Right lobe of liver (tissue), 4 donors: ENCODE data around the gene C1QTNF2.

Source experiments
- POLR2A ChIP-seq: fragments of 450-650 bp; IDR thresholded peaks from one replicate; pipeline ENCODE4 v1.6.1; 2017; ENCODE audit warnings: antibody characterized with exemption, mild to moderate bottlenecking
- TF ChIP-seq, protein P1 (sequence below), 4 donors: fragments of 200-600 bp in 3 of 4; fragments of 450-650 bp in 1 of 4; IDR thresholded peaks; one replicate each; pipeline versions ENCODE4 v1.5.1 to v1.8.0; 2016 to 2022; ENCODE audit warnings: antibody characterized with exemption in 4 of 4, mild to moderate bottlenecking in 2 of 4
- donor health status: DM: no; HTN: no; CAD: no.
- donor health status: DM: no; HTN: no; CAD: no.
- donor health status: DM: no; HTN: yes; CAD: no.

- TF ChIP-seq, protein P1, sequence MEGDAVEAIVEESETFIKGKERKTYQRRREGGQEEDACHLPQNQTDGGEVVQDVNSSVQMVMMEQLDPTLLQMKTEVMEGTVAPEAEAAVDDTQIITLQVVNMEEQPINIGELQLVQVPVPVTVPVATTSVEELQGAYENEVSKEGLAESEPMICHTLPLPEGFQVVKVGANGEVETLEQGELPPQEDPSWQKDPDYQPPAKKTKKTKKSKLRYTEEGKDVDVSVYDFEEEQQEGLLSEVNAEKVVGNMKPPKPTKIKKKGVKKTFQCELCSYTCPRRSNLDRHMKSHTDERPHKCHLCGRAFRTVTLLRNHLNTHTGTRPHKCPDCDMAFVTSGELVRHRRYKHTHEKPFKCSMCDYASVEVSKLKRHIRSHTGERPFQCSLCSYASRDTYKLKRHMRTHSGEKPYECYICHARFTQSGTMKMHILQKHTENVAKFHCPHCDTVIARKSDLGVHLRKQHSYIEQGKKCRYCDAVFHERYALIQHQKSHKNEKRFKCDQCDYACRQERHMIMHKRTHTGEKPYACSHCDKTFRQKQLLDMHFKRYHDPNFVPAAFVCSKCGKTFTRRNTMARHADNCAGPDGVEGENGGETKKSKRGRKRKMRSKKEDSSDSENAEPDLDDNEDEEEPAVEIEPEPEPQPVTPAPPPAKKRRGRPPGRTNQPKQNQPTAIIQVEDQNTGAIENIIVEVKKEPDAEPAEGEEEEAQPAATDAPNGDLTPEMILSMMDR (IDR thresholded peaks at IDR 0.05) = peak; percentile 40 to 55 (median 52)
- no peak for TF ChIP-seq POLR2A
Measured at GRCh38 chr5:160390787-160391696, 20.6 kb upstream of the C1QTNF2 start.
